IPS DF 19.7 (cell line): ENCODE measurements around the gene PANK1.

ENCODE experiments used
- DNase-seq: peaks from one replicate; pipeline ENCODE4 v3.0.0-alpha.2; 2013; ENCODE audit warnings: low read depth, low spot score

Gene PANK1

DNA sequence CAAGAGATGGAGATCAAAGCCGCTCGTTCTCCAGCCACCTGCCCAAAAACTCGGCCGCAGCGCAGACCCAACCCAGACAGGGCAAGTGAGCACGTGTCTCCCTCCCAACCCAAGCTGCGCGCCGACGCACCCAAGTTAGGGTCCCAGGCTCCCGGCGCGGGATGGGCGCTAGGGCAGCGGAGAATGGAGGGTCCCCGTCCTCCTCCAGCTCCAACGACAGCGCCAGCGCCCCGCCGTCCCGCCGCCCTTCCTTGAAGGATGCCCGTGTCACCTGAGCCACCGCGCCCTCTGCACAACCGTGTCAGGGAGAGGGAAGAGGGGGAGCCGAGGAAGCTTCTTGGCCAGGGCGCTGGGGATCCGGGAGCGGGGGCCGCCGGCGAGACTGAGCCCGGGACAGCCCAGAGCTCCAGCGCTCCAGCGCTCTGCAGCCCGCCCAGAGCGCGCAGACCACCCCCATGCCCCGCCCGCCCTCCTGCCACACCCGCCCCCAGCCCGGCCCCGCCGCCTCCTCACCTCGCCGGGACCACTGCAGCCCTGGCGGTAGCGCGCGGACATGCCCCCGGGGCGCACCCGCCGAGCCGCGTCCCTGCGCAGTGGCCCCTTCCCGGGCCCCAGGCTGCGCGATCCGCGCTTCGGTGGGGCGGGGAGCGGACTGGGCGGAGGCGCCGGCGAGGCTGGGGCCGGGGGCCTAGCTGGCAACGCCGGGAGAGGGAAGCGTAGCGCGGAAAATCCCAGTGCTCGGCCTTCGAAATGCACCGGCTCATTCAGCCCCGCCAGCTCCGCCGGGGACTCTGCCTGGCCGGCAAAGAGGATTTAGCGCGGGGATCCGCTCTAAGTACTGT lies 109.7 kb downstream of the PANK1 start, which contains the start of gene SLC16A12:
SLC16A12 (minus strand) TSS at position 424 of the 842 bp plus-strand sequence. CDS start 73,016 bp downstream, outside the sequence.
- DNase-seq = no peak

GRCh38 chr10:89534826-89535166 lies 110.2 kb downstream of the PANK1 start:
- DNase-seq = no peak
